HG02870 (cell line): ENCODE measurements around the gene AOPEP.

Experiments
- ATAC-seq: cut with Tn5 transposase; IDR thresholded peaks from one replicate; pipeline ENCODE4 v1.9.1; 2021; ENCODE audit warnings: mild to moderate bottlenecking, moderate library complexity; ENCODE audit not compliant: unreplicated experiment

AOPEP gene

DNA sequence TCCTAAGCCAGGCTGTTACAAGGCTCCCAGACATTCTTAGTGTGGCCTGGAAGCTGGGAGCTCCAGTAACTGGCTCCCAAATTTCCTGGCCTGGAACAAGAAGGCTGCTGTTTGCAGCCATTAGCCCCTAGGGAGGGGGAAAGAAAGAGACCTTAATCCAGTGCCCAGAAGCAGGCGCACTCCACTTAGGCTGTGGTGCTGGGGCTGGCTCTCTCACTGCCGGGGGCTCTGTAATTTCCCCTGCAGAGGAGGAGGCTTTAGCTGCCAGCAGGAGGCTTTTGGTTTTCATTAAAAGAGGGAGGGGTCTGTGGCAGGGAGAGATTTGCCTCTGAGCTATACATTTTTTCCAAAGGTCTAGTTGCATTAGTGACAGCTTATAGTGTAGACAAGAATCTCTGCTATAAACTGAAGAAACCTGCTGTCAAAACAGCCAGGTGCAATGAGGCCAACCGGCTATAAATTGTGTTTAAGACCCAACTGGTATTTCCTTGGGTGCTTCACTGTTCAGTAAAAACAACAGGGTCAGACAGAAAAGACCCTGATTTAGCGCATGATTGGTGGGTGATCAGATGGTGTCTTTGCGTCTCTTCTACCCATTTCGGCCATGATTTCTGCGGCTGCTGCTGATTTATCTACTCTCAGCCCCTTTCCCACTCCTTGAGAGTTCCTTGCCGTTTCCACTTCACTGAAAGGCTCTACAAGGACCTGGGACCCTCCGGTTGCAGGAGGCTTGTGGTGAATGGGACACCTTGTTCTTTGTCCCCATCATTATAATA, 254.6 kb downstream of the AOPEP start:
- no peak for ATAC-seq

DNA sequence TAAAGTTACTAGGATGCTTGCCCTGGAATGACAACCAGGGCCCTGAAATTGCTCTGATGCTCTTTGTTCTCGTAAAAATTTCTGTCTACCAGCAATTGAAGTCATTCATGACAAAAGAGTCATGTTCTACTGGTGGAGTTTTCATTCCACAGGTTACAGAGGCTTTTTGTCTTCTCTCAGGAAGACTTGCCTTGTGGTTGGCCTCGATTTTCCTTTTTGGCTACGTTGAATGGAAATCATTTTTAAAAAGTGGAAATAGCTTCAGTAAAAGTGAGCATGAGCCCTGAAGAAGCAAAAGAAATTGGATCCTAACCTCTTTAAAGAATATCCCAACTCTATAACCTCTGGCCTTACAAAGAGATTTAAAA, 255.2 kb downstream of the AOPEP start:
- no peak for ATAC-seq

DNA sequence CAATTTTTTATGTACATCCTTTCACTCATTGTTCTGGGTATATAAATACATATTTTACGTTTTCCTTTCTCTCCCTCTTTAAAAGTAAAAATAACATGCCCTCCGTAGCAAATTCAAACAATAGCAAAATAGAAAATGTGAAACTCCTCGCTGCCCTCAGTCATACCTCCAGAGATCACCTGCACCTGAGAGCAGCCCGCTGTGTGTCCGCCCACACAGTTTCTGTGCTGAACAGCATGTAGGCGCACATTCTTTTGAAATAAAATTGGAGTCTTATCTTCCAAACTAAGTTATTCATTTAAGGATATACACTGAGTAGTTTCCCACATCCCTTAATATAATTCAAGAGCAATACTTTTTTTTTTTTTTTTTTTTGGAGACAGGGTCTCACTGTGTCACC, 255.7 kb downstream of the AOPEP start:
- ATAC-seq = no peak

DNA sequence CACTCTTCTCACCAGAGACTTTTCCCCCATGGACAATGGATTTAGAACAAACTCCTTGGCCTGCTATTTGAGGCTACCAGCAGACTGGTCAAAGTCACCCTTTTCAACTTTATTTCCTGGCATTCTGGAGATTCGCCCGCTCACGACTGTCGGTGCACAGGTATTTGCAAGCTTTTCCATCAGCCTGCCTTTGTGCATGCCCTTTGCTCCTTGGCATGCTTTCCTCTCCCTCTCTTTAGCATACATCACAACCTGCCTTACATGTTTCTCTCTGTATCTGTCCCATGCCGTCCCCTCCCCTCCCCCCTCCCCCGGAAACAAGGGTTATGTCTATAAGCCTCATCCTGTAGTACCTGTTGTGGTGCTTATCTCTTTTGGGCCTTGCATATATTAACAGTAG, 257.1 kb downstream of the AOPEP start:
- ATAC-seq = no peak

DNA sequence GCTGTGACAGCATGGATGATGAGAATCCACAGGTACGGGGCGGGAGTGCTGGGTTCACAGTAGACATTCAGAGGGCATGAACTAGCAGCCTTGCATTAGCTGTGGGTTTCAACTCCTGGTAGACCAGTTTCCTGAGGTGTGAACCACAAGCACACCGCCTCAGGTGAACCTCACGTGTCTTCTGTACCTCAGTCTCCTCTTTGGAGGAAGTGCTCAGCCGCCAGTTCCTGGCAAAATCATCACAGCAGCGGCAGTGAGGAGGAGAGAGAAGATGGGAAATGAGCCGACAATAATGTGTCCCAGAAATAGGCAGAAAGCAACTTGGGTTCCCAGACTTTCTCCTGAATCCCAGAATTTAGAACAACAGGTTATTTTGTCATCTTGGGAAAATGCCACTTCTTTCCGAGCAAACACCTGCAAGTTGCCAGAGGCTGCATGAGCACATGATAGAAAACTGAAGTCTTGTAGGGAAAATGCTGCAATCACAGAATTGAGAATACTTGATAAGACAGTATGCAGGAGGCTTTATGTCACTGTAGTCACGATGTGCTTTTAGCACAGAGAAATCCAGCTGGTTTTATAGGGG, 258.5 kb downstream of the AOPEP start:
- no peak for ATAC-seq

DNA sequence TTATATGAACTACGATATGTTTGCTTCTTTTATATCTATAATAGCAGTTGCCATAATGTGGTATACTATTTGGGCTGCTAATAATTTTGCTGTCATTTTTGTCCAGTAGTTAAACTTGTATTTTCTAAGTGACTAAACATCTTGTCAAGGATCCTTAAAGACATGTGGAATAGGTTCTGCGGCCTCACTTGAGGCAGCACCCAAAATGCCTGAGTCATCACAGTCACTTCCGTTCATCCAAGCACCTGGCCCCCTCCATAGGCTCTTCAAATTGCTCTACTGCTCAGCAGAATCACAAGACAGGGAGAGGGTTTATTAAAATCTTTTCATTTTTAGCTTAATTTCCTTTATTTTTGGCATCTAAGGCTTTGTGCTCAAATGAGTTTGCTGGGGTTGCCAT, 259.1 kb downstream of the AOPEP start:
- no peak for ATAC-seq

DNA sequence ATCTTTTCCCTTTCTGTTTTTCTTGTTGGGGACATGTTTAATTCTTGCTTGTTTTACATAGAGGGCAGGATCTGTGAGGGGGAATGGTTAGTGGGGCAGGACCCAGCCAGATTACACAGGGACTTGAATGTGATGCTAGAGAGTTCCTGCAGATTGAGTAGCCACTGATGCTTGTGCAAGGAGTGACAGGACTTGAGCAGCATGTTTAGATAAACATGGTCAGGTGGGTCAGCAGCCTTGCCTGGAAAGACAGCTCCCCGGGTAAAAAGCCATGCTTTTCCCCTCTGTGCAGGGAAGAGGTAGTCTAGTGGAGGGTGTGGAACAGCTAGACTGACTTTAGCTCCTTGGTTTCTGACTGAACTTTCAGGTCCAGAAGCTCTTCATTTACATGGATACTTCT, 261.2 kb downstream of the AOPEP start:
- no peak for ATAC-seq

DNA sequence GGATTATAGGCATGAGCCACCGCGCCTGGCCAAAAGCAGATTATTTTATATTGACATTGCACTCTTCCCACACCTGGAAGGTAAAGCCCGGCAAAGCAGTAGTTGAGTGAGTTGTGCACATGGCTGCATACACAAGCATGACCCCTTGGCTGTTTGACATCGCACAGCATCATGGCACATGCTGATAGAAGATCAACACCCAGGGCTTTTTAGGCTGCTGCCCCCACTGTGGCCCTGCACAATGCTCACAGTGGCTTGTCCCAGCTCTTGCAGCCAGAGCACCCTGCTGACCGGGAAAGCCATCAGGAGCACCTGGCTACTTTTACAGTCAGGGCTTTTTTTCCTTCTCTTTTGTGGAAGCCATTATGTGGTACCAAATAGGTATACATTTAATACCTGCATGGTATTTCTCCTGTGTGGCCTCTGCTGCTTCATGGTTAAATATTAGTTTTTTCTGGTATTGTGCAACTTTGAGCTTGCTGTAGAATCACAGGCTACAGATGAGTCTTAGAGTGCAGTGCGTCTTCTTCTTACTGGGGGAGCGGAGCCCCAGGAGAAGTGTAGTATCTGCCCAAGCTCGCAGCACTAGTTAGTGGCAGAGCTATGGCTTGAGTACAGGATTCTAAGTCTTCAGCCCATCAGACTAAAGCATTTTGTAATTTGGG, 264.5 kb downstream of the AOPEP start:
- no peak for ATAC-seq

DNA sequence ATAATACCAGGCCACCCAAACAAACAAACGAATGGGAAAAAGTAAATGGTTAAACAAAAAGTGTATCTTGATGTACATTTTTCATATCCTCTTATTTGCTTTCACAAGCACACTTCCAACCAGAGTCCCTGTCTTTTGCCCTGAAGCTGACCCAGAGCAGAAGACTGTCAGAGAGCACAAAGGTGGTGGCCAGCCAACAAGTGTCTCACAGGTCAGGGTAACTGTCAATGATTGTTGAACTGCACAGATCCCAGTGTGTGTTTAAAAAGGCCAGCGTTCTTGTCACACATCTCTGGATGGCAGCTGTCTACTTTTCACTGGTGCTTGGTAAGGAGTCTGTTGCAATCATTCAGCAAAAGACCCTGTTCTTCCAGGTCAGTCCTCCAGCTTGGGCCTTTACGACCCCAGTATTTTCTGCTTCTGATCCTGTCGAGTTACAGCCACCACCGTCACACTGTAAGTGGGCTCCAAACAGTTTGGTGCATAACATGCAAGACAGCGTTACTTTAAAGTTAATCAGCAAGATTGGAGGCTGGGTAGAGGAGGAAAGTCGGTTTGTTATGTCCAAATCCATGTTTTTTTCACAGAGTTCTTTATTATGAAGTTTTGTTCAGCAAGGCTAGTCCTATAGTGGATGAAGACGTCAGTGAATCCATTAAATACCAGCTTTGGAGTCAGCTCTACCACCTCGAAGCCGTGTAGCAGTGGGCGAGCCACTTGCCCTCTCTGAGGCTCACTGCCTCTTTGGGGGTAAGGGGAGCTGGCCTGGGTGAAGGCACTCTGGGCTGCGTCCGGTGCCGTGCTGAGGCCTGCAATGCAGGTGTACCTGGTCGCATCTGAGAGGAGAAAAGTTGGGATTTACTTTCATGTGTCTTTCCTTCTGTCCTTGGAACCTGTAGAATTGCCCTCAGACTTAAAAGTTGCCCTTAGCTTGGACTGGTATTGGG, 265.7 kb downstream of the AOPEP start:
- no peak for ATAC-seq

DNA sequence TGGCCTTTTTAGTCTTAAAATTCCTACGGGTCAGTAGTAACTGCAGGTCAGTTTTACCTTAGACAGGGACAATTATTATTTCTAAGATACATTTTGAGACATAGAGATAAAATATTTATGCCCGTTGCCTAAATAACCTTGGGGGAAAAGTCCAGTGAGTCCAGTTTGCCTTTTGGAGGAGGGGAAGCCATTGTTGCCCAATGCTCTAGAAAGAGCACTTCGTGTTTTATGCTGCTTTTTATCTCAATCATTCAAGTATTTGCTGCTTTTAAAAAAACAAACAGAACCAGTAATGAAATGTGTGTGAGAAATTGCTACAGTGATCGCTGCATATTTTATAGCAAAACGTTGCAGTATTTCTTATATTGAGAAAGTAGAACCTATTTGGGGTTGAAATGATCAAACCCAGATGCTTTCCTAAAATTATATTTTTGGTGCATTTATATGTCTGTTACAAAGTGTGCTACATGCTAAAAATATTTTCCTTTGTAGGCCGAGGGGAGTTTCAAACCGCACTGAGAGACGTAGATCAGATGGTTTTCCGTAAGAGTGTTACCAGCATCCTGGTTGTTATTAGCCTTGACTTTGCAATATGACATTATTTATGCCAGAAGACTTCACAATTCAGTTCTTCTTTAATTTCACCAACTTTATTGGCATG, 266.8 kb downstream of the AOPEP start:
- no peak for ATAC-seq

DNA sequence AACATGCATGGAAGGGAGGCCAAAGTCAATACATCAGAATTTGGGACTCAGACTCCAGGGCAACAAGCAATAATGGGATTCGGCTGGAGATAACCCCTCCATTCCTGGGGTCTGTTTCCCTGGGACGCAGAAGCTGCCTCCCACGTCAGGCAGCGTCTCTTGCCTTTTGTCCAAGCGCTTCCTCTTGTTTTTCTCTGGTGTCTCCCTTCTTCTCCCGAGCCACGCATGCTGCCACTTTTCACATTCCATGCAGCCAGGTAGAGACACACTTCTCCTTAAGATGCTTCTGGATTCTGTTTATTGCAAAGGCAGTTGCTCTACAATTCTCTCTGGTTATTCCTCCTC, 267.3 kb downstream of the AOPEP start:
- ATAC-seq = no peak

DNA sequence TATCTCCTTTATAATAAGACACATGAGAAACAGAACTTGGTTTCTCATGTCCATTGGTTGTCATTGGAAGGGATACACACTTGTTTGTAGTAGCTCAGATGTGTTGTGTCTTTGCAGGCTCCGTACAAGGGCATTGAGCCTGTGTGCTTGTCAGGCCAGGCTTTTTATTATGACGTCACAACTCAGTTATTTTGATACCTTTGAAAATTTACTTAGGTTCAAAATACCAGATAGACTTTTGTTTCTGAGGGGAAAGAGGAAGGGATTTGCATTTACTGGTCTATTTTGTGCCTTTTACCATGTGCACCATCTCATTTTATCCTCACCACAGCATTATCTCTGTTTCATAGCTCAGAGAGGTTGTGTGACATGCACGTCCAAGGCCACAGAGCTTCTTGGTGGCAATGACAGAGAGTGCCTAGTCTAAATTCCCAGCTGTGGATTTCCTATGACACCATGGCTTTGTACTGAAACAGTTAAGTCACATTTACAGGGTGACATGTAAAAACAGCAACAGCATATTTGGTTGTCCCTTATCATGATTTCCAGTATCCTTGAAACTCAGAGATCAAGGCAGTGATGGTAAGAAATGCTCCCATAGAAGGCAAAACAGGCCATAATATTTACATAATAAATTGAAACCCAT, 268.7 kb downstream of the AOPEP start:
- ATAC-seq = no peak

DNA sequence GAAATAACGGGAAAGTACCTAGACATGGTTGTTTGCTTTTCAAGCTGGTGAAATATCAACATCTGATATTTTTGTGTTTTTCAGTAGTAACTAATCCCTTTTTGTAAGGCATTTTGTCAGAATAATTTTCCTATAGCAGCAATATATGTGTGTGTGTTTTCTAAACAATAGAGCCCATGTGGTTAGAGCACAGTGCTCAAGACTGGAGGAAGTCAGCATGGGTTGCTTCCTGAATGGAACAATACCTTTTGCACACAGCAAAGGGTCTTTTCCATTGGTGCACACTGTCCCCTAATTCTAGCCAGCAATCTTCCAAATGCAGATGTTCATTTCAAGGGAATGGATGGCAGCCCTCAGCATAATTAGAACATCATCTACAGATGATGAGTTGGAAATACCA, 270.1 kb downstream of the AOPEP start:
- no peak for ATAC-seq

DNA sequence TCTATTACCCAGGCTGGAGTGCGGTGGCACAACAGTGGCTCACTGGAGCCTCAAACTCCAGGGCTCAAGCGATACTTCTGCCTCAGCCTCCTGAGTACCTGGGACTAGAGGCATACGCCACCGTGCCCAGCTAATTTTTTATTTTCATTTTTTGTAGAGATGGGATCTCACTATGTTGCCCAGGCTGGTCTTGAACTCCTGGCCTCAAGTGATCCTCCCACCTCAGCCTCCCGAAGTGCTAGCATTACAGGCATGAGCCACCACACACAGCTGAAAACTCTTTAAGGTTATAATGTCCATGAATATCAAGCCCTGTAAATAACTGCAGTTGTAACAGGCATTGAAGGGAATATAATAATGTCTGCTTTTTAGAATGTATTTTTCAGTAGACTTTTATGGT, 271.2 kb downstream of the AOPEP start:
- no peak for ATAC-seq

DNA sequence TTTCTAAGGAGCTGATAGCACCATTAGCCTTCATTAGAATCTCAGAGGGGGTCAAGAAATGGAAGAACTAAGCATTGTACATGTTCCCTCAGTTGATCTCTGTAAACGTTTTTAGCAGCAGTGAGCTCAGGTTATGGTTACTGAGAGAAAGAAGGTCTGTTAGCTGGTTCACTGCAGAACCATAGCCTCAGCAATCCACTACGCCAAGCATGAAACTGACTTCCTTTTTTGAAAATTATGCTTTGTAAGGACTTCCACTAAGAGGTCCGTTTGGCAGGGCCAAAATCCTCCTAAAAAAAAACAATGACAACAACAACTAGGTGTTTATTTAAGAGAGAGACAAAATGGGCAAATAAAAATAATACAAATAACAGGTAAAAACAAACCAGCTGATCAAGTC, 273.3 kb downstream of the AOPEP start:
- no peak for ATAC-seq

DNA sequence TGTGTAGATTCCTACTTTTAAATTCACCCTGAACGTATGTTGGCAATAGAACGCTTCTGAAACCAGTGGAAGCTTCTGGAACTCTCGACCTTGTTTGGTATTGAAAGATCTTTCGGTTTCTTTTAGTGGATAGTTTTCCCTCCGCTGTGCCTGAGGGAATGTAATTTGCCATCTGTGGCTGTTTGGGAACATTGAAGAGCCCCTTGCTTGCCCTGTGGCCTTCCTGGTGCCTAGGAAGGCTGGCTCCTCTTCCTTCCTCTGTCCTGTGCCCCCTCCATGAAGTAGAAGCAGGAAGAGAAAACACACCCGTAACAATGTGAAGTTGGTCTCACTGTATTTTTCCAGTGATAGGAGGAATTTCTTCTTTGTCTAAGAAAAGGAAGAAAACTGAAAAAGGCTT, 274.3 kb downstream of the AOPEP start:
- no peak for ATAC-seq

DNA sequence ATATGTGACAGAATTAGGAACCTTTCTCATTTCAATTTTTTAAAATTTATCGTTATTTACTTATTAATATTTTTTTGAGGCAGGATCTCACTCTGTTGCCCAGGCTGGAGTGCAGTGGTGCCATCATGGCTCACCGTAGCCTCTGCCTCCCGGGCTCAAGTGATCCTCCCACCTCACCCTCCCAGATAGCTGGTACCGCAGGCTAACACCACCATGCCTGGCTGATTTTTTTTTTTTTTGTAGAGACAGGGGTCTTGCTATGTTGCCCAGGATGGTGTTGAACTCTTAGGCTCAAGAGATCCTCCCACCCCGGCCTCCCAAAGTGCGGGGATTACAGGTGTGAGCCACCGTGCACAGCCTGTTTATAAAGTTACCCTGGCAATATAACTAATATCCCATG, 275.2 kb downstream of the AOPEP start:
- no peak for ATAC-seq

DNA sequence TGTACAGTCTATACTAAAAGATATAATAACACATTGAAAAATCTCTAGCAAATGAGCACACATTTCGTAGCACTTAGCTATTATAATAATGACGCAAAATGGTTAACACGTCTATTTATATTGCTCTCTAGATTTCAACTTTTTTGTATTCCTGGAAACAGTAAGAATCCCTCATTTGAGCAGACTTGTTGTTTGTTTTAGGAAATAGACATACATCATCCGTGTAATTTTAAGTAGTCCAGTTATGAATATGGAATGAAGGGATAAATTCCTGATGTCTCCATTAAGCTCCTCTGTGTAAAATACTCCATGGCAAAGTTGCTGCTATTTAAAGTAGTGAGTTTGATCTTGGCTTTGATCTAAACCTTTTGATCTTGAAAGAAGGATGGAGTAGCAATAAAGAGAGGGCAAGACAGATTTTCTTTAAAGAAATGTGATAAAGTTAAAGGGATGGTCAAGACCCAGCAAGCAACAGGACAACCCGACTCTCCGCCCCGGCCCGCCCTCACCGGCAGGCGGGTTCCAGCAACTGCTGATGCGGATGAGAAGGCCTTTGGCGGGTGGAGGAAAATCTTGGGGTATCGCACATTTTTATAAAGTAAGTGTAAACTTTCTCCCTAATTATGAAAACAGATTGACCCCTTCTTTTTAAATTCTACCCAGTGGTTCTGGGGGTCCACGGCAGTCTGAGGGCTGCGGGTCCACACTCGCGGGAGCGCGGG, 277.4 kb downstream of the AOPEP start:
- ATAC-seq = no peak

DNA sequence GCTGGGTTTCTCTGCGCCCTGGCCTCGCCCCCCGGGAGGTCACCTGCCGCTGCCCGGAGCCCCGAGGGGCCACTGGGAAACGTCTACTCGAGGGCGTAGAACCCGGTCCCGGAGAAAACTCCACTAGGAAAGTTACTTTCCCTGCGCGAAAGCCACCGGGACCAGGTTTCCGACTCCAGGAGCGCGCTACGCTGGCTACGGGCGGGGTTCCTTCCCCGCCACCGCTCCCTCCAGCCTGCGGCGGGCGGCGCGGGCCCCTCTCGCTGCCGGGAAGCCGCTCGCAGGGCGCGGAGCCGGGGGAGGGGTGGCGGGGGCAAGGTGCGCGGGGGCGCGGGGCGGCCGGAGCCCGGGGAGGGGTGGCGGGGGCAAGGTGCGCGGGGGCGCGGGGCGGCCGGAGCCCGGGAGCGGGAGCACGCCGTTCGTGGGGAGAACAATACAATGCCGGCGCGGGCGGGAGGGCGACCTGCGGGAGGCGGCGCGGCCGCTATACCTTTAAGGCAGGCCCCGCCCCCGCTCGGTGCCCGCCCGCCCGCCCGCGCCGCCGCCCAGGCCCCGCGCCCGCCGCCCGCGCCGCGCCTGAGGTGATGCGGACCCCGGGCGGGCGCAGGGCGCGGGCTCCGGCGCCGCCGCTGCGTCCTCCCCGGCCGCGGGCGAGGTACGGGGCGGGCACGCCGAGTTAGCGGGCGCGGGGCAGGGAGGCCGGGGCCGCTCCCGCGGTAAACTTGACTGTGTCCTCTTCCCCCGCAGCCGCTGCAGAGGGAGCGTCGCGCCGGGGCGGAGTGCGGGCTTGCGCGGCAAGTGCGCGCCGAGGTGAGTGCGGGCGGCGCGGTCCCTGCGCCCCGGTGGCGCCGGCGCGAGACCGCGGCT, 278.1 kb downstream of the AOPEP start:
- peak; percentile 48 for ATAC-seq
